CD4-positive, alpha-beta T cell treated with Interleukin-1 beta for 1 hour (primary cell): ENCODE results near the gene MORC2.

Source experiments
- DNase-seq, 2 donors: peaks; one replicate each; pipeline ENCODE4 v3.0.0-alpha.2; 2020 to 2022

The MORC2 gene

DNA sequence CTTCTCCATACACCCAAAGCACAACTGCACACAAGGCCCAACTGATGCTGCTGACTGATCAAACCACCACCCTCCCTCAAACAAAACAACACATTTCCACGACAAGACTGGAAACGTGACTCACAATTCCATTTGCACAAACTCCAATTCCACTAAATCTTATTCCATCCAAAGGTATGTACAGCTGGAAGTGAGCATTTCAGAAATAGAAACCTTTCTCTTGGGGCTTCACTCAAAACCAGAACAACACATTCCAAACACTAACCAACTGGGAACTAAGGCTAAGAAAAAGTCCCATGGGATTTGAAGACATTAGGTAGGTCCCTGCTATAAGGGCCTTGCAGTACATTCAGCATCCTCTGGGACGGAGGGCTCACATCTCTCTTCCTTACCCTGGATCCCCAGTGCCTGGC lies 19.6 kb downstream of the MORC2 start:
- no peak for DNase-seq

GRCh38 chr22:30947816-30948454 lies 20.6 kb downstream of the MORC2 start:
- peak in 1 of 2 donors; percentile 46 for DNase-seq

GRCh38 chr22:30947173-30947815 lies 21.3 kb downstream of the MORC2 start:
- no peak for DNase-seq

GRCh38 chr22:30946354-30946753 lies 22.2 kb downstream of the MORC2 start:
- DNase-seq, result no peak

DNA sequence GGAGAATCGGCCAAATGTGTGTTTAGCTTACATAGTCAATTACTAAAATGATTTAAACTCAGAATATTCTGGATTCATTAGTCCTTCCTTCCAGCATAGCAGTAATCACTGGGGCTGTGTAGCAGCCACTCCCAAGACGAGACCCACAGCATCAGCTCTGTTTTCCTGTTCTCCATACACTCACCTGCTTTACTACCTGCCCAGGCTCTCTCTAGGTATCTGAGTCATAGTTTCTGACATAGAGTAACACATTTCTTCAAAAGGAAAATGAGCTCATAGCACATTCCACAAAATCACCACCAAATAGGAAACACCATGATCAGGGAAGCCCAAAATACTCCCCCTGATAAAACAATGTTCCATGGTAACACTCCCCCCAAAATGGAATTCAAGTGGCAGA lies 22.9 kb downstream of the MORC2 start:
- no peak for DNase-seq

DNA sequence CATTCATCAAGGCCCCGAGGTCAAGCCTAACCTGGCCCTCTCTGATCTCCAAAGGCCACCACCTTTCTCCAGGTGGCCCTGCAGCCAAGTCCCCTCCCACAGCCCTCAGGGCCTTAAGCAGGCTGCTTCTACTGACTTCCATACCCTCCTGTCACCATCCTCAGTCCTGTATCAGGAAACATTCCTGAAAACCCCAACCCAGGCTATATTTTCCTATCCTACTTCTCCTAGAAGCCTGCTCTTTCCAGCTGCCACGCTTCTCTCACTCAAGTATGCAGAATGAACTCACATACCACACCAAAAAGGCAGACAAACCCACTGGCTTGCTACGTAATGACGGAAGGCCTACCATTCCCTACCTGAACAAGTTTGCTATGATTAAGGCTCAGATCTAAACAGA lies 23.6 kb downstream of the MORC2 start:
- DNase-seq, result no peak

- peak; percentile 42 to 65 for DNase-seq
These were observed 25.2 kb downstream of the MORC2 start for GRCh38 chr22:30943368-30943767.

- DNase-seq, result no peak
These were observed 27.2 kb downstream of the MORC2 start for GRCh38 chr22:30941363-30941740.

DNA sequence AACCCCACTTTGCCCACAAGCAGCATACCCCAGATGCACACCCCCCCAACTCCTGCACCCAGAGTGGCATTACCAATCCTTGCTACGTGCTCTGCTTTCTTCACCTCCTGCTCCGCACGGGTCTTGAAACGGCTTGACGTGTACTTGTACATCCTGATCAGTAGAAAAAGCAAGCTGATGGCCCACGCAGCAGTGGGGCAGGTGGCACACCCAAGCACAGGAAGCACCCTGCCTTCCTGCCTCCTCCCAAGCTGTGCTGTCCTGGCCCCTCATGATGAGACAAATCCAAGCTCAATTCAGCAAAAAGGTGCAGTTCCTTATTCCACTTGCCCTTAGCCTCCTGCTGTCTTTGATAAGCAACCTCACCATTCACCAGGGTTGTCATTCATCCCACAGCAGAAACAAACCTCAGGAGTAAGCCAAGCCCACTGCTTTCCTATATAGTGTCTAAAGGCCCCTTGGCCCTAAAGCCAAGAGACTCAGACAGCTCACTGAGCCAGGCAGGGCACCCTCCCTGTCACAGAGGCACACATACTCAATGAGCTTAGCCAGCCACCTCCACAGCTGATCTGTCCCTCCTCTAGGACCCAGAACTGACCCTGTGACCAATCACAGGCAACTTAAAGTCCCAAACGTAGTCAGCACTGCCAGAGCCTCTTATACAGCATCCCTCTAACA lies 27.8 kb downstream of the MORC2 start:
- peak; percentile 31 to 50 for DNase-seq

- no peak for DNase-seq
These were observed 34.5 kb downstream of the MORC2 start for GRCh38 chr22:30934053-30934452.

DNA sequence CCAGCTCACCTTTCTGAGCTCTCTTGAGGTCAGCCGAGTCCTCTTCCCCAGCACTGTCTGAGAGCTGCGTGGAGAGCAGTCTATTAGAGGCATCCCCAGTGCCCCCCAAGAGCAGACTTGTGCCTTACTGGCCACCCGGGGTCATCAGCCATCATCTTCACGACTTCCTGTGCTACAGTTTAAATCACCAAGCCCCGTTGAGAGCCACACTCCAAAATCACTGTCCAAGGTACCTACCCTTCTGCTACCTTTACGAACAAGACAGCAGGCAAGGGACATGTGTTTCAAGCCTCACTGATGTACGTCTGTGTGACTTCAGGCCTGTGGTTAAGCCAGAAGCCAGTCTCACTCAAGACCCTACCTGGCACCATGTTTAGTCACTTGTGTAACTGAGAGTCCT lies 35.1 kb downstream of the MORC2 start:
- no peak for DNase-seq

GRCh38 chr22:30932661-30933060 lies 35.9 kb downstream of the MORC2 start:
- no peak for DNase-seq

GRCh38 chr22:30931541-30932300 lies 36.9 kb downstream of the MORC2 start:
- no peak for DNase-seq

- DNase-seq, result no peak
These were observed 38.3 kb downstream of the MORC2 start for GRCh38 chr22:30930228-30930627.

DNA sequence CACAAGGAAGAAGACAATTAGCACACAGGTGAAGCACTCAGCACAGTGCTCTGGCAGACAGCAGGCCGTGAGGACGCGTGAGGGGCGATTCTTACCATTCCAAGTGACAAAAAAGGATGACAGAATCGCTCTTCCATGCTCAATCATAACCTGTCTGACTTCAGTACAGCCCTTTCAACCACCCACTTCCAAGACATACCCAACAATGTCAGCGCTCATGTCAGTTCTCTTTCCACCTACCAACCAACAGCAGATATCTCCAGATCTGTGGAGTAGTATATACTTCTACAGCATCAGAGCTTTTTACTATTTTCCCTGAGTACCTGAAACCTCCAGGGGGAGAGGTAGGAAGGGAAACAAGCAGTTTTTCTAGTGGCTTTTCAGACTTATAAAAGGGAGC lies 40.2 kb downstream of the MORC2 start:
- no peak for DNase-seq

- no peak for DNase-seq
These were observed 40.8 kb downstream of the MORC2 start for GRCh38 chr22:30927806-30928205.

DNA sequence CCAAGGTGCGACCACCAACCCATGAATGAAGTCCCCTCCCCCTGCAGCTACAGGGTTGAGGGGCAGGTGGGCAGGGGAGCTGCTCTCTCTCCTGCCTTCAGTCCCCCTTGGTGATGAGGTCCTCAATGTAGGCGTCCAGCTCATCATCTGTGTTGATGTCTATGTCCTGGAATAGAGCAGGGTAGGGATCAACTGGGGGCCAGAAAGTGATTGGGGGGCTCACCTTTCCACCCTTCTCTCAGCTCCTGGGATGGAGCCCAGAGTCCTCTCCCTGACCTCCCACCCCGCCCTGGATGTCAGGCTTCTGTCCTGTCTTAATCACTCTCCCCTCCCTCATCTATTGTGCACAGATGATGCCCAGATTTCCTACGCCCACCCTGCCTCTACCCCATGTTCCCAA lies 41.9 kb downstream of the MORC2 start:
- DNase-seq, result no peak

- DNase-seq, result no peak
These were observed 42.9 kb downstream of the MORC2 start for GRCh38 chr22:30925667-30926066.

DNA sequence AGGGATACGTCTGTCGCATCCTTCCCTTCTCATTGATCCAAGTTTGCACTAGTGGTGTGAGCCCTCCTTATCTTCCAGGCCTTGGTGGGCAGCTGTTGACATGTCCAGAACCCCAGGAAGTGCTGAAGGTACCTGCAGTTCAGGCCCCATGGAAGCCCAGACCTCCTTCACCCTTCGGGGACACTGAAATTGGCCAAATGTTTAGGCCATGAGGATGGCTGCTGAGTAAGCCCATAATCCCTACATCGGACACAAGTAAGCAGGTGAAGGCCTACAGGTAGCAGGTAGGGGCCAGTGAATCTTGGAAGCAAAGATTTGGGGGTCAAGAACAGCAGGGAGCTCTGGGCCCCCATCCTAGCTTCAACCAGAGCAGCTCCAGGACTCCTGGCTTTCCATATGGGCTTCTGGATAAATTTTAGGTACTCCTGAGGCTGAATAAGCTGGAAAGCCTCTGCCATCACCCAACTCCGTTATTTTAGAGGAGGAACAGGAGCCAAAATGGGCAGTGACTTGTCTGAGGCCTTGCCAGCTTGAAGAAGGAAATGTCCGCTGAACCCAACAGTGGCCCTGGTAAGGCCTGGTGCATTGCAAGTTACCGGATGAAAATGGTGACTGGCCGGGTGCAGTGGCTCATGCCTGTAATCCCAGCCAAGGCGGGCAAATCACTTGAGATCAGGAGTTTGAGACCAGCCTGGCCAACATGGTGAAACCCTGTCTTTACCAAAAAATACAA lies 45.2 kb downstream of the MORC2 start:
- no peak for DNase-seq

GRCh38 chr22:30922151-30922611 lies 46.4 kb downstream of the MORC2 start:
- DNase-seq, result peak; percentile 88 to 90

GRCh38 chr22:30921108-30921507 lies 47.5 kb downstream of the MORC2 start:
- DNase-seq, result no peak

DNA sequence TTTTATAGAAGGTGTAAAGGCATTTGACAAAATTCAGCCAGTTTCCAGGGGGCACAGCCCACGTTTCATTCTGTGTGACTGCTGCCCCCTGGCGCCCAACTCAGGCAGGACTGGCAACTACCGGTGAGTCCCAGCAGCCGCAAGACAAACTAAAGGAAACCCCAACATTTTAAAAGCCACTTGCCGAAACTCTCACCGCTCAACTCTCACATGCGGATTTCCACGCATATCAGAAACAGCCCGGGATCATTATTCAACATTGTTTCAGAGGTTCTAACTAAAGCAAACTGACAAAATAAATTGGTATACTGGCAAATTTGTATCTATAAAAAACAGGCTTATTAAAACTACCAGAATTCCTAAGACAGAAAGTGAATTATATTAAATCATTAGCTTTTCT lies 48.2 kb downstream of the MORC2 start:
- peak; percentile 79 to 85 for DNase-seq

GRCh38 chr22:30919973-30920372 lies 48.6 kb downstream of the MORC2 start:
- DNase-seq, result no peak
